Measurements from ENCODE around the gene SHISA4. TPM values are rescaled to one million over a fixed set of nuclear protein-coding genes. Genes with fewer than 3 reads are reported as not detected.
"Not testable (repeated sequence)": the region's sequence is repeated elsewhere in the genome, so short reads cannot be mapped to it uniquely, and the experiment has no call there.

The SHISA4 gene
- total and polyA plus RNA-seq, 3 experiments from 2014 or later = 0.24 to 0.88 (median 0.41) TPM

GRCh38 chr1:201847150-201847549 is 41.5 kb upstream of the SHISA4 start:
- H3K9me3 ChIP-seq (ENCODE audit: low read length) = no peaks in the 10 kb centered on the region
- Mint-ChIP-seq H3K27me3 (no peaks in the 10 kb centered on the region), H3K4me1 (peaks cover 11 to 37% (median 30%) of the 10 kb centered on the region in 3 donors), H3K4me3 (no peak overlapping the region), H3K9me3 (no peaks in the 10 kb centered on the region), H3K27ac (peak overlapping the region in 1 of 8 donors; percentile 81), H3K36me3 (peaks cover 0 to 57% (median 15%) of the 10 kb centered on the region in 3 donors)
- DNase-seq = no peak
- CTCF ChIA-PET = interaction anchor here (1.5 to 2.6 kb wide), 2 partner anchors 10 to 18 kb away, joined by 4 to 8 read pairs; partner anchors contain the start of gene IPO9
- no peaks in the 10 kb centered on the region for H3K4me1 ChIP-seq (ENCODE audit: insufficient read depth, low read length)
- no peaks in the 10 kb centered on the region for H3K27me3 ChIP-seq (ENCODE audit: insufficient read depth, low read length, poor library complexity, severe bottlenecking)
- POLR2A ChIA-PET = no interaction called here
- H3K4me3 ChIP-seq (ENCODE audit: low read length) = no peak overlapping the region
- peaks cover 17% of the 10 kb centered on the region for H3K36me3 ChIP-seq (ENCODE audit: insufficient read depth, low read length)
- H3K27ac ChIP-seq (ENCODE audit: low read depth, low read length) = no peak overlapping the region

DNA sequence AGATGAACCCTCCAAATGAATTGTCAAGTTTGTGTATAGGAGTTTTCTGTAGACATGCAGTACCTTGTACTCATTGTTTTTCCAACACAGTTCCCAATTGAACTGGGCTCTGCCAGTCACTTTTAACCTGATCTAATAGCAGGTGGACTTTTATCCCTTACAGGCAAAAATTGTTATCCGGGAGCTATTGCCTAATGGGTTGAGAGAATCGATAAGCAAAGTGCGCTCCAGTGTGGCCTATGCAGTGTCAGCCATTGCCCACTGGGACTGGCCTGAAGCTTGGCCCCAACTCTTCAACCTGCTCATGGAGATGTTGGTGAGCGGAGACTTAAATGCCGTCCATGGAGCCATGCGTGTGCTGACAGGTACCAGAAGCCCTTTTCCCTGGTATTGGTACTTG is 40.5 kb upstream of the SHISA4 start:
- peaks cover 10 to 26% (median 19%) of the 10 kb centered on the region in 3 donors for H3K4me1 Mint-ChIP-seq
- no peaks in the 10 kb centered on the region for H3K4me1 ChIP-seq (ENCODE audit: insufficient read depth, low read length)
- no peak overlapping the region for H3K27ac ChIP-seq (ENCODE audit: low read depth, low read length)
- ChIA-PET CTCF (interaction anchor here (1.5 to 2.6 kb wide), 3 partner anchors 12 to 29 kb away, joined by 3 to 8 read pairs (median 4); partner anchors contain the start of gene IPO9), POLR2A (no interaction called here)
- no peak overlapping the region for H3K4me3 Mint-ChIP-seq
- H3K27ac Mint-ChIP-seq = no peak overlapping the region
- H3K27me3 ChIP-seq (ENCODE audit: insufficient read depth, low read length, poor library complexity, severe bottlenecking) = no peaks in the 10 kb centered on the region
- H3K36me3 Mint-ChIP-seq = peaks cover 0 to 57% (median 17%) of the 10 kb centered on the region in 3 donors
- H3K9me3 ChIP-seq (ENCODE audit: low read length) = no peaks in the 10 kb centered on the region
- H3K4me3 ChIP-seq (ENCODE audit: low read length) = no peak overlapping the region
- no peaks in the 10 kb centered on the region for H3K9me3 Mint-ChIP-seq
- DNase-seq = no peak
- H3K27me3 Mint-ChIP-seq = no peaks in the 10 kb centered on the region
- H3K36me3 ChIP-seq (ENCODE audit: insufficient read depth, low read length) = peaks cover 28% of the 10 kb centered on the region

GRCh38 chr1:201849372-201850052 is 39.2 kb upstream of the SHISA4 start:
- peaks cover 10 to 19% (median 12%) of the 10 kb centered on the region in 3 donors for H3K4me1 Mint-ChIP-seq
- peaks cover 0 to 67% (median 17%) of the 10 kb centered on the region in 3 donors for H3K36me3 Mint-ChIP-seq
- ChIA-PET POLR2A (no interaction called here), CTCF (interaction anchor here (1.5 to 2.6 kb wide), 2 partner anchors 20 to 28 kb away, joined by 3 to 8 read pairs; partner anchors contain the start of gene IPO9)
- H3K4me1 ChIP-seq (ENCODE audit: insufficient read depth, low read length) = no peaks in the 10 kb centered on the region
- no peaks in the 10 kb centered on the region for H3K9me3 Mint-ChIP-seq
- no peaks in the 10 kb centered on the region for H3K9me3 ChIP-seq (ENCODE audit: low read length)
- H3K27me3 Mint-ChIP-seq = no peaks in the 10 kb centered on the region
- no peak overlapping the region for H3K4me3 Mint-ChIP-seq
- DNase-seq = no peak
- H3K27ac ChIP-seq (ENCODE audit: low read depth, low read length) = no peak overlapping the region
- H3K4me3 ChIP-seq (ENCODE audit: low read length) = no peak overlapping the region
- H3K27me3 ChIP-seq (ENCODE audit: insufficient read depth, low read length, poor library complexity, severe bottlenecking) = no peaks in the 10 kb centered on the region
- peaks cover 37% of the 10 kb centered on the region for H3K36me3 ChIP-seq (ENCODE audit: insufficient read depth, low read length)
- peak overlapping the region in 2 of 8 donors; percentile 3 to 61 for H3K27ac Mint-ChIP-seq

GRCh38 chr1:201850053-201850397 is 38.7 kb upstream of the SHISA4 start:
- no peaks in the 10 kb centered on the region for H3K27me3 ChIP-seq (ENCODE audit: insufficient read depth, low read length, poor library complexity, severe bottlenecking)
- no peak for DNase-seq
- H3K4me3 ChIP-seq (ENCODE audit: low read length) = no peak overlapping the region
- Mint-ChIP-seq H3K9me3 (no peaks in the 10 kb centered on the region), H3K36me3 (peaks cover 0 to 72% (median 20%) of the 10 kb centered on the region in 3 donors), H3K4me1 (peaks cover 10 to 19% (median 12%) of the 10 kb centered on the region in 3 donors), H3K4me3 (no peak overlapping the region), H3K27ac (peak overlapping the region in 1 of 8 donors; percentile 61), H3K27me3 (no peaks in the 10 kb centered on the region)
- ChIA-PET CTCF (interaction anchor here (1.2 kb wide), 1 partner anchor 13 kb away, joined by 3 read pairs; no protein-coding TSS in a partner anchor), POLR2A (no interaction called here)
- H3K4me1 ChIP-seq (ENCODE audit: insufficient read depth, low read length) = no peaks in the 10 kb centered on the region
- peaks cover 42% of the 10 kb centered on the region for H3K36me3 ChIP-seq (ENCODE audit: insufficient read depth, low read length)
- no peak overlapping the region for H3K27ac ChIP-seq (ENCODE audit: low read depth, low read length)
- H3K9me3 ChIP-seq (ENCODE audit: low read length) = no peaks in the 10 kb centered on the region

DNA sequence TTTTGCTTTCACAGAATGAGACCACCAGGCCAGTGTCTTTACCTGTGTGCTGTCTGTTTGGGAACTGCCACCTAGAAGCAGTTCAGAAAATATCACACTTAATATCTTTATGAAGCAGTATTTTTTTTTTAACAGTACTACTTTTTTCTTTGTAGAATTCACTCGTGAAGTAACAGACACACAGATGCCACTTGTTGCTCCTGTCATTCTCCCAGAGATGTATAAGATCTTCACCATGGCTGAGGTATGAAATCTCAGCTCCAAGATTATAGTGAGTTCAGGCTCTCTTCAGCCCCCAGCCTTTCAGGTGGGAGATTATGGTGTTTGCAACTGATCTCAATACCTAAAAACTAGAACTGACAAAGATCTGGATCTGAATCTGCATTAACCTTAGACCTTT is 36.7 kb upstream of the SHISA4 start:
- no peak overlapping the region for H3K4me3 Mint-ChIP-seq
- Histone ChIP-seq H3K27me3 (ENCODE audit: insufficient read depth, low read length, poor library complexity, severe bottlenecking) (no peaks in the 10 kb centered on the region), H3K9me3 (ENCODE audit: low read length) (no peaks in the 10 kb centered on the region), H3K36me3 (ENCODE audit: insufficient read depth, low read length) (peaks cover 49% of the 10 kb centered on the region), H3K4me1 (ENCODE audit: insufficient read depth, low read length) (no peaks in the 10 kb centered on the region), H3K4me3 (ENCODE audit: low read length) (no peak overlapping the region), H3K27ac (ENCODE audit: low read depth, low read length) (no peak overlapping the region)
- ChIA-PET POLR2A (no interaction called here), CTCF (no interaction called here)
- peak overlapping the region in 1 of 8 donors; percentile 38 for H3K27ac Mint-ChIP-seq
- H3K36me3 Mint-ChIP-seq = peaks cover 1 to 89% (median 33%) of the 10 kb centered on the region in 3 donors
- H3K9me3 Mint-ChIP-seq = no peaks in the 10 kb centered on the region
- no peak for DNase-seq
- H3K27me3 Mint-ChIP-seq = no peaks in the 10 kb centered on the region
- H3K4me1 Mint-ChIP-seq = peaks cover 3 to 4% (median 4%) of the 10 kb centered on the region in 3 donors

DNA sequence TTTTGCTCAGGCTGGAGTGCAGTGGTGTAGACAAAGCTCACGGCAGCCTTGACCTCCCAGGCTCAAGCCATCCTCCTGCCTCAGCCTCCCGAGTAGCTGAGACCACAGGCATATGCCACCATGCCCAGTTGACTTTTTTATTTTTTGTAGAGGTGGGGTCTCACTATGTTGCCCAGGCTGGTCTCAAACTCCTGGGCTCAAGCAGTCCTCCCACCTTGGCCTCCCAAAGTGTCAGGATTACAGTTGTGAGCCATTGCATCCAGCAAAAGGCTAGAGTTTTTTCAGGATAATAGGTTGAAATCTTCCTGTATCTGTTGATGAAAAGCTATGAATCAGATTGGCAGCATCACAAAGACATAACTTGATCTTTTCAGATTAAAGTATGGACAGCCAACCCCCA is 32.0 kb upstream of the SHISA4 start:
- peak overlapping the region in 2 of 8 donors; percentile 20 to 74 for H3K27ac Mint-ChIP-seq
- H3K4me3 ChIP-seq (ENCODE audit: low read length); H3K27me3 Mint-ChIP-seq; DNase-seq; H3K27me3 ChIP-seq (ENCODE audit: insufficient read depth, low read length, poor library complexity, severe bottlenecking); H3K27ac ChIP-seq (ENCODE audit: low read depth, low read length); H3K9me3 ChIP-seq (ENCODE audit: low read length); H3K9me3 Mint-ChIP-seq; H3K4me1 Mint-ChIP-seq; POLR2A ChIA-PET; H3K4me1 ChIP-seq (ENCODE audit: insufficient read depth, low read length); H3K4me3 Mint-ChIP-seq: not testable (repeated sequence)
- peaks cover 8 to 92% (median 31%) of the 10 kb centered on the region in 3 donors for H3K36me3 Mint-ChIP-seq
- CTCF ChIA-PET = interaction anchor here (1.7 kb wide), 1 partner anchor 344 kb away, joined by 4 read pairs; no protein-coding TSS in a partner anchor
- peaks cover 54% of the 10 kb centered on the region for H3K36me3 ChIP-seq (ENCODE audit: insufficient read depth, low read length)

GRCh38 chr1:201859424-201859823 is 29.3 kb upstream of the SHISA4 start:
- Mint-ChIP-seq H3K27ac (no peak overlapping the region), H3K27me3 (no peaks in the 10 kb centered on the region), H3K4me1 (no peaks in the 10 kb centered on the region), H3K36me3 (peaks cover 8 to 91% (median 36%) of the 10 kb centered on the region in 3 donors), H3K9me3 (no peaks in the 10 kb centered on the region), H3K4me3 (no peak overlapping the region)
- Histone ChIP-seq H3K27me3 (ENCODE audit: insufficient read depth, low read length, poor library complexity, severe bottlenecking) (no peaks in the 10 kb centered on the region), H3K4me1 (ENCODE audit: insufficient read depth, low read length) (no peaks in the 10 kb centered on the region), H3K27ac (ENCODE audit: low read depth, low read length) (no peak overlapping the region), H3K4me3 (ENCODE audit: low read length) (no peak overlapping the region), H3K36me3 (ENCODE audit: insufficient read depth, low read length) (peaks cover 39% of the 10 kb centered on the region), H3K9me3 (ENCODE audit: low read length) (no peaks in the 10 kb centered on the region)
- DNase-seq = no peak
- ChIA-PET POLR2A (no interaction called here), CTCF (interaction anchor here (1.3 kb wide), 1 partner anchor 18 kb away, joined by 3 read pairs; no protein-coding TSS in a partner anchor)

GRCh38 chr1:201861448-201861847 is 27.2 kb upstream of the SHISA4 start:
- DNase-seq = no peak
- no peaks in the 10 kb centered on the region for H3K4me1 Mint-ChIP-seq
- peaks cover 8 to 89% (median 25%) of the 10 kb centered on the region in 3 donors for H3K36me3 Mint-ChIP-seq
- Histone ChIP-seq H3K9me3 (ENCODE audit: low read length) (no peaks in the 10 kb centered on the region), H3K4me1 (ENCODE audit: insufficient read depth, low read length) (no peaks in the 10 kb centered on the region), H3K4me3 (ENCODE audit: low read length) (no peak overlapping the region), H3K36me3 (ENCODE audit: insufficient read depth, low read length) (peaks cover 38% of the 10 kb centered on the region), H3K27ac (ENCODE audit: low read depth, low read length) (no peak overlapping the region), H3K27me3 (ENCODE audit: insufficient read depth, low read length, poor library complexity, severe bottlenecking) (no peaks in the 10 kb centered on the region)
- H3K9me3 Mint-ChIP-seq = no peaks in the 10 kb centered on the region
- no peak overlapping the region for H3K27ac Mint-ChIP-seq
- H3K4me3 Mint-ChIP-seq = no peak overlapping the region
- CTCF ChIA-PET = interaction anchor here (0.9 to 1.3 kb wide), 3 partner anchors 11 to 332 kb away, joined by 3 read pairs; partner anchors contain the start of gene LGR6
- POLR2A ChIA-PET = no interaction called here
- H3K27me3 Mint-ChIP-seq = no peaks in the 10 kb centered on the region
